K562 (cell line): ENCODE results near the gene HOXB8. TPM values are rescaled to one million over a fixed set of nuclear protein-coding genes. Genes with fewer than 3 reads are reported as not detected.
A peak's percentile ranks its signal among the peaks of the same experiment; 100 is the strongest.

Experiments
- BDP1 ChIP-seq: IDR thresholded peaks from 3 replicates; pipeline ENCODE4 v1.6.1; 2011; ENCODE audit not compliant: insufficient read length, insufficient read depth
- CBX3 ChIP-seq, 2 experiments: IDR thresholded peaks; 1 replicate in 1 of 2; 2 replicates in 1 of 2; pipeline ENCODE4 v1.6.1; 2012; ENCODE audit warnings: inconsistent platforms in 2 of 2, low read length in 2 of 2, borderline replicate concordance in 1 of 2, control low read depth in 1 of 2
- CCNT2 ChIP-seq: IDR thresholded peaks from 2 replicates; pipeline ENCODE4 v1.6.1; 2011; ENCODE audit warnings: borderline replicate concordance, low read depth, mild to moderate bottlenecking, moderate library complexity, mixed read lengths, low read length; ENCODE audit not compliant: insufficient read length; ENCODE audit errors: extremely low read depth
- CREB1 ChIP-seq, 2 experiments: sonication (generic) in 1 of 2; formaldehyde crosslinking in 1 of 2; IDR thresholded peaks; 2 replicates each; pipeline versions ENCODE4 v1.6.1 to v1.8.0; 2012 to 2022; ENCODE audit warnings: inconsistent platforms in 1 of 2, mild to moderate bottlenecking in 1 of 2, missing genetic modification reagents in 1 of 2, moderate library complexity in 1 of 2
- CREB5 ChIP-seq: fragments of 250-450 bp; sonication (Bioruptor Pico); IDR thresholded peaks from 2 replicates; pipeline ENCODE4 v1.5.0; 2020; ENCODE audit warnings: mild to moderate bottlenecking
- CSDE1 ChIP-seq, 2 experiments: fragments of 450-650 bp; IDR thresholded peaks; 2 replicates each; pipeline ENCODE4 v1.6.1; 2016; ENCODE audit warnings: mild to moderate bottlenecking in 1 of 2
- DEAF1 ChIP-seq: fragments of 450-650 bp; formaldehyde crosslinking; IDR thresholded peaks from 2 replicates; pipeline ENCODE4 v1.4.0; 2020; ENCODE audit warnings: mild to moderate bottlenecking, moderate library complexity
- HOXB6 ChIP-seq: fragments of 250-450 bp; sonication (Bioruptor Pico); IDR thresholded peaks from 2 replicates; pipeline ENCODE4 v1.5.1; 2022; ENCODE audit warnings: mild to moderate bottlenecking, borderline replicate concordance
- KLF1 ChIP-seq: fragments of 450-650 bp; IDR thresholded peaks from 2 replicates; pipeline ENCODE4 v1.6.1; 2016; ENCODE audit warnings: missing genetic modification characterization, missing compliant biosample characterization
- KLF16 ChIP-seq: IDR thresholded peaks from 2 replicates; pipeline ENCODE4 v1.6.1; 2016; ENCODE audit warnings: antibody characterized with exemption
- NFATC3 ChIP-seq: fragments of 450-650 bp; IDR thresholded peaks from 2 replicates; pipeline ENCODE4 v1.6.1; 2017; ENCODE audit warnings: mild to moderate bottlenecking
- RBFOX2 ChIP-seq: fragments of 200-400 bp; formaldehyde crosslinking; IDR thresholded peaks from 2 replicates; pipeline ENCODE4 v1.6.1; 2017; ENCODE audit warnings: low read depth, mild to moderate bottlenecking, low read length, moderate library complexity
- RBM25 ChIP-seq: fragments of 200-400 bp; formaldehyde crosslinking; IDR thresholded peaks from 2 replicates; pipeline ENCODE4 v1.6.1; 2018; ENCODE audit warnings: low read length, low read depth, moderate library complexity; ENCODE audit not compliant: severe bottlenecking
- SETDB1 ChIP-seq: IDR thresholded peaks from one replicate; pipeline ENCODE4 v1.6.1; 2012; ENCODE audit warnings: low read length, control low read depth, inconsistent platforms
- SIX5 ChIP-seq, 2 experiments: IDR thresholded peaks; 2 replicates each; pipeline ENCODE4 v1.6.1; 2011; ENCODE audit warnings: low read length in 2 of 2, borderline replicate concordance in 1 of 2, low read depth in 1 of 2, mild to moderate bottlenecking in 1 of 2, moderate library complexity in 1 of 2; ENCODE audit not compliant: insufficient read depth in 1 of 2
- SP1 ChIP-seq: sonication (generic); formaldehyde crosslinking; IDR thresholded peaks from 2 replicates; pipeline ENCODE4 v1.8.1; 2022; ENCODE audit warnings: mild to moderate bottlenecking, missing genetic modification reagents
- TCF3 ChIP-seq: sonication (generic); formaldehyde crosslinking; IDR thresholded peaks from 2 replicates; pipeline ENCODE4 v1.4.0; 2020; ENCODE audit warnings: mild to moderate bottlenecking, missing genetic modification reagents
- U2AF2 ChIP-seq: fragments of 200-400 bp; formaldehyde crosslinking; optimal IDR thresholded peaks from 2 replicates; pipeline ENCODE3; 2017; ENCODE audit warnings: low read depth, mild to moderate bottlenecking, low read length
- UBTF ChIP-seq, 2 experiments: IDR thresholded peaks; 2 replicates each; pipeline ENCODE4 v1.6.1; 2012; ENCODE audit warnings: improper control_type of control experiment in 2 of 2, low read depth in 2 of 2, low read length in 2 of 2, borderline replicate concordance in 1 of 2
- ZEB2 ChIP-seq: fragments of 450-650 bp; IDR thresholded peaks from 2 replicates; pipeline ENCODE4 v1.6.1; 2016
- ZNF175 ChIP-seq: fragments of 200-800 bp; sonication (Bioruptor generic); IDR thresholded peaks from 2 replicates; pipeline ENCODE4 v1.6.1; 2016; ENCODE audit warnings: low read depth, mild to moderate bottlenecking, missing genetic modification characterization, missing compliant biosample characterization
- ZNF436 ChIP-seq: fragments of 250-450, 450-650 bp; sonication (Bioruptor Pico); formaldehyde crosslinking; IDR thresholded peaks from 2 replicates; pipeline ENCODE4 v1.7.0; 2020; ENCODE audit warnings: mild to moderate bottlenecking
- ZNF766 ChIP-seq: fragments of 200-800 bp; sonication (Bioruptor generic); conservative IDR thresholded peaks from 2 replicates; pipeline ENCODE4 v1.6.1; 2016; ENCODE audit warnings: missing genetic modification characterization, missing compliant biosample characterization
- polyA plus RNA-seq, 8 experiments: library from polyadenylated mRNA; depleted of rRNA in 4 of 8; stranded (reverse) in 5 of 8; unstranded in 3 of 8; fragments of >200 nt; fragmentation: Nextera tagmentation in 2 of 8; fragmentation: Illumina TruSeq in 1 of 8; extraction: Ambion mirVana in 2 of 8; extraction: Trizol in 1 of 8; gene quantifications; 2 replicates each; pipeline versions ENCODE4 v1.2.1 to v1.2.3, GENCODE V29; 2011 to 2014; ENCODE audit warnings: inconsistent platforms in 1 of 8, missing spikeins in 1 of 8
- total RNA-seq, 7 experiments: library from RNA; depleted of rRNA in 6 of 7; stranded (reverse); fragments of >200 nt in 6 of 7; fragmentation: Illumina TruSeq in 2 of 7; extraction: Trizol in 2 of 7; gene quantifications; 2 replicates each; pipeline versions ENCODE4 v1.2.1 to v1.2.3, GENCODE V29; 2011 to 2021; ENCODE audit warnings: low replicate concordance in 1 of 7

Gene HOXB8
- total and polyA plus RNA-seq, 9 of the 15 experiments (the other 6 are each of a cell fraction or from before 2014, with no cell fraction given): 0.52 to 23.8 (median 3.6) TPM

- TF ChIP-seq ZNF175 (CRISPR knock-in tag) (peak; percentile 38; the same call in 1 of the 2 replicates), ZNF766 (CRISPR knock-in tag) (peak; percentile 9; the same call in 1 of the 2 replicates), CSDE1 (IDR thresholded peaks at IDR 0.05) (no peak), ZEB2 (no peak), SP1 (0 out of 2 replicates have a peak, but pooled peaks have one; percentile 7), NFATC3 (no peak), DEAF1 (CRISPR knock-in tag) (no peak), U2AF2 (no peak), CBX3 (IDR thresholded peaks at IDR 0.05; ENCODE audit: borderline replicate concordance in 1 of 2, low read length in 2 of 2) (no peak), RBM25 (no peak), KLF16 (no peak), BDP1 (no peak), UBTF (IDR thresholded peaks at IDR 0.05; ENCODE audit: borderline replicate concordance in 1 of 2, low read depth in 2 of 2, low read length in 2 of 2) (peak; percentile 74 to 87; a peak in 3 of 4 replicates), CREB1 (IDR thresholded peaks at IDR 0.05) (no peak; the same call in 1 of the 2 replicates), CREB1 (CRISPR knock-in tag; IDR thresholded peaks at IDR 0.05) (no peak), CREB5 (CRISPR knock-in tag) (no peak), TCF3 (CRISPR knock-in tag) (peak; percentile 19; the same call in 1 of the 2 replicates), KLF1 (tag) (no peak), SETDB1 (no peak), ZNF436 (CRISPR knock-in tag) (no peak), CCNT2 (peak; percentile 63), SIX5 (IDR thresholded peaks at IDR 0.05; ENCODE audit: borderline replicate concordance in 1 of 2, insufficient read depth in 1 of 2, low read depth in 1 of 2, low read length in 2 of 2) (no peak), RBFOX2 (peak; percentile 79), HOXB6 (CRISPR knock-in tag) (no peak)
These were observed 38.4 kb downstream of the HOXB8 start (continued) for GRCh38 chr17:48576479-48577309.
